Epithelial cell of proximal tubule (primary cell): Measurements from ENCODE around the gene FANCD2. TPM values are rescaled to one million over a fixed set of nuclear protein-coding genes. Genes with fewer than 3 reads are reported as not detected.
"Not testable (repeated sequence)": the region's sequence is repeated elsewhere in the genome, so short reads cannot be mapped to it uniquely, and the experiment has no call there.

Source experiments
- DNase-seq: peaks from one replicate; pipeline ENCODE4 v3.0.0-alpha.2; 2011; ENCODE audit warnings: low read depth
- H3K4me3 ChIP-seq: 2 replicates; pipeline ENCODE4 v1.5.1; 2011; ENCODE audit warnings: low read depth, mild to moderate bottlenecking, low read length
- CTCF ChIP-seq: conservative IDR thresholded peaks from 2 replicates; pipeline ENCODE4 v1.5.1; 2012; ENCODE audit warnings: low read depth, mild to moderate bottlenecking, low read length
- total RNA-seq: library from RNA; depleted of rRNA; stranded (reverse); fragments of >200 nt; gene quantifications from 2 replicates; pipeline ENCODE4 v1.2.3, GENCODE V29; 2015

FANCD2 gene
- total RNA-seq, 1 donor from 2014 or later, result 25.9 TPM

- no peak for TF ChIP-seq CTCF
- peak overlapping the region; percentile 87 for H3K4me3 ChIP-seq
- no peak for DNase-seq
These were observed 793 bp upstream of the FANCD2 start for GRCh38 chr3:10025205-10026083.

- DNase-seq, result no peak
- H3K4me3 ChIP-seq, result no peak overlapping the region
- peak; percentile 22 for TF ChIP-seq CTCF
These were observed 14.8 kb downstream of the FANCD2 start for GRCh38 chr3:10041034-10041433.

- no peak for DNase-seq
- TF ChIP-seq CTCF, result no peak
These were observed 21.6 kb downstream of the FANCD2 start for GRCh38 chr3:10047876-10048275.

GRCh38 chr3:10053054-10053453 is 26.8 kb downstream of the FANCD2 start:
- not testable (repeated sequence) for H3K4me3 ChIP-seq, DNase-seq

More at GRCh38 chr3:10047876-10048275, 21.6 kb downstream of the FANCD2 start:
- no peak overlapping the region for H3K4me3 ChIP-seq

GRCh38 chr3:10055097-10055496 is 28.9 kb downstream of the FANCD2 start:
- no peak for TF ChIP-seq CTCF
- no peak for DNase-seq
- no peak overlapping the region for H3K4me3 ChIP-seq

GRCh38 chr3:10070077-10070476 is 43.8 kb downstream of the FANCD2 start:
- H3K4me3 ChIP-seq, DNase-seq: not testable (repeated sequence)

GRCh38 chr3:10074666-10075065 is 48.4 kb downstream of the FANCD2 start:
- DNase-seq, result no peak
- no peak for TF ChIP-seq CTCF
- H3K4me3 ChIP-seq, result no peak overlapping the region

GRCh38 chr3:10081871-10082270 is 55.6 kb downstream of the FANCD2 start:
- DNase-seq, result no peak
- no peak for TF ChIP-seq CTCF
- H3K4me3 ChIP-seq, result no peak overlapping the region
